Stimulated activated CD8-positive, alpha-beta memory T cell treated with anti-CD3 and anti-CD28 coated beads, Interleukin-4, amount 100 ng/mL, for 48 hours (primary cell): Measurements from ENCODE around the gene RPL31.
"Not testable (repeated sequence)": the region's sequence is repeated elsewhere in the genome, so short reads cannot be mapped to it uniquely, and the experiment has no call there.

ENCODE experiments used
- DNase-seq: peaks from one replicate; pipeline ENCODE4 v3.0.0-alpha.2; 2020

The RPL31 gene

GRCh38 chr2:101030866-101031554 lies 28.9 kb downstream of the RPL31 start:
- no peak for DNase-seq

GRCh38 chr2:101032084-101032776 lies 30.1 kb downstream of the RPL31 start:
- DNase-seq = no peak

- no peak for DNase-seq
These were observed 34.5 kb downstream of the RPL31 start for GRCh38 chr2:101036562-101036961.

- no peak for DNase-seq
These were observed 35.2 kb downstream of the RPL31 start for GRCh38 chr2:101037161-101037755.

GRCh38 chr2:101038455-101039255 lies 36.6 kb downstream of the RPL31 start:
- peak; percentile 43 for DNase-seq

GRCh38 chr2:101040072-101040471 lies 38.0 kb downstream of the RPL31 start:
- DNase-seq = no peak

- no peak for DNase-seq
These were observed 38.7 kb downstream of the RPL31 start for GRCh38 chr2:101040761-101041160.

- no peak for DNase-seq
These were observed 39.3 kb downstream of the RPL31 start for GRCh38 chr2:101041413-101041812.

- DNase-seq = no peak
These were observed 43.2 kb downstream of the RPL31 start for GRCh38 chr2:101045330-101045729.

- no peak for DNase-seq
These were observed 45.1 kb downstream of the RPL31 start for GRCh38 chr2:101047075-101047766.

- DNase-seq = no peak
These were observed 45.7 kb downstream of the RPL31 start for GRCh38 chr2:101047774-101048173.

GRCh38 chr2:101048756-101049155 lies 46.7 kb downstream of the RPL31 start:
- no peak for DNase-seq

- DNase-seq = not testable (repeated sequence)
These were observed 48.8 kb downstream of the RPL31 start for GRCh38 chr2:101050886-101051285.

GRCh38 chr2:101052147-101052546 lies 50.1 kb downstream of the RPL31 start:
- DNase-seq = no peak

- no peak for DNase-seq
These were observed 51.0 kb downstream of the RPL31 start for GRCh38 chr2:101053117-101053516.
